ENCODE measurements around the gene NISCH. TPM values are rescaled to one million over a fixed set of nuclear protein-coding genes. Genes with fewer than 3 reads are reported as not detected.

NISCH gene
- total and polyA plus RNA-seq, 2 donors (not counting 1 experiment from before 2014, with no cell fraction given), result 31.1 to 69.9 TPM

DNA sequence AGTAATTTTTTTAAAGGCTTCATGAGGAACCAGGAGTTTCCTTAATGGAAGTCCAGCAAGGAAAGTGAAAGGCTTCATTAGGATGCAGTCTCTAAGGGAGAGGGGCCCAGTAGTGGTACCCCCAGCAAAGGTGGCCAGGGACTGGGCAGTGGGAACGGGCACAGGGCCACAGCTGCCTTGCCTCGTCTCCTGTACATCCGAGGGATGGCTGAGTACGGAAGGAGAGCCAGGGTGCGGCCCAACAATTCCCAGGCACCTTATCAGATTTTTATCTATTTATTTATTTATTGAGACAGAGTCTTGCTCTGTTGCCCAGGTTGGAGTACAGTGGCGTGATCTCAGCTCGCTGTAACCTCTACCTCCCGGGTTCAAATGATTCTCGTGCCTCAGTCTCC lies 25.0 kb upstream of the NISCH start:
- H3K9me3 ChIP-seq (ENCODE audit: control insufficient read depth, insufficient read depth, low read depth, low read length), result no peaks in the 10 kb centered on the region
- no peak overlapping the region for H3K4me2 ChIP-seq (ENCODE audit: extremely low read depth, insufficient read depth, low read length)
- no peak overlapping the region for H3K4me3 ChIP-seq (replicated peaks in 1 of 4; ENCODE audit: control extremely low read depth in 1 of 4, insufficient read depth in 1 of 4, low read depth in 3 of 4, low read length in 4 of 4)
- no peaks in the 10 kb centered on the region for H3K79me2 ChIP-seq (ENCODE audit: control insufficient read depth, insufficient read depth, low read length)
- H3K4me1 ChIP-seq (ENCODE audit: control insufficient read depth, extremely low read depth, insufficient read depth, low read length), result no peaks in the 10 kb centered on the region
- no peak overlapping the region for H3K27ac ChIP-seq (ENCODE audit: insufficient read depth, low read length)
- H3K27me3 ChIP-seq (ENCODE audit: control insufficient read depth, insufficient read depth, low read length), result peaks cover 9% of the 10 kb centered on the region
- H2AFZ ChIP-seq (ENCODE audit: low read length), result no peak overlapping the region
- no peak for DNase-seq (ENCODE audit: low read depth in 2 of 2)
- no peaks in the 10 kb centered on the region for H3K36me3 ChIP-seq (ENCODE audit: control insufficient read depth, insufficient read depth, low read length)
- H4K20me1 ChIP-seq (ENCODE audit: control insufficient read depth, extremely low read depth, insufficient read depth, low read length), result no peaks in the 10 kb centered on the region
- no peak for TF ChIP-seq EZH2 (IDR thresholded peaks at IDR 0.05; ENCODE audit: low read length, missing control alignments)
- TF ChIP-seq, protein P1, sequence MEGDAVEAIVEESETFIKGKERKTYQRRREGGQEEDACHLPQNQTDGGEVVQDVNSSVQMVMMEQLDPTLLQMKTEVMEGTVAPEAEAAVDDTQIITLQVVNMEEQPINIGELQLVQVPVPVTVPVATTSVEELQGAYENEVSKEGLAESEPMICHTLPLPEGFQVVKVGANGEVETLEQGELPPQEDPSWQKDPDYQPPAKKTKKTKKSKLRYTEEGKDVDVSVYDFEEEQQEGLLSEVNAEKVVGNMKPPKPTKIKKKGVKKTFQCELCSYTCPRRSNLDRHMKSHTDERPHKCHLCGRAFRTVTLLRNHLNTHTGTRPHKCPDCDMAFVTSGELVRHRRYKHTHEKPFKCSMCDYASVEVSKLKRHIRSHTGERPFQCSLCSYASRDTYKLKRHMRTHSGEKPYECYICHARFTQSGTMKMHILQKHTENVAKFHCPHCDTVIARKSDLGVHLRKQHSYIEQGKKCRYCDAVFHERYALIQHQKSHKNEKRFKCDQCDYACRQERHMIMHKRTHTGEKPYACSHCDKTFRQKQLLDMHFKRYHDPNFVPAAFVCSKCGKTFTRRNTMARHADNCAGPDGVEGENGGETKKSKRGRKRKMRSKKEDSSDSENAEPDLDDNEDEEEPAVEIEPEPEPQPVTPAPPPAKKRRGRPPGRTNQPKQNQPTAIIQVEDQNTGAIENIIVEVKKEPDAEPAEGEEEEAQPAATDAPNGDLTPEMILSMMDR (conservative IDR thresholded peaks at IDR 0.05 in 1 of 2, IDR thresholded peaks at IDR 0.05 in 1 of 2; ENCODE audit: low read depth in 1 of 2, low read length in 2 of 2), result no peak
- H3K9ac ChIP-seq (ENCODE audit: insufficient read depth, low read length), result no peak overlapping the region

DNA sequence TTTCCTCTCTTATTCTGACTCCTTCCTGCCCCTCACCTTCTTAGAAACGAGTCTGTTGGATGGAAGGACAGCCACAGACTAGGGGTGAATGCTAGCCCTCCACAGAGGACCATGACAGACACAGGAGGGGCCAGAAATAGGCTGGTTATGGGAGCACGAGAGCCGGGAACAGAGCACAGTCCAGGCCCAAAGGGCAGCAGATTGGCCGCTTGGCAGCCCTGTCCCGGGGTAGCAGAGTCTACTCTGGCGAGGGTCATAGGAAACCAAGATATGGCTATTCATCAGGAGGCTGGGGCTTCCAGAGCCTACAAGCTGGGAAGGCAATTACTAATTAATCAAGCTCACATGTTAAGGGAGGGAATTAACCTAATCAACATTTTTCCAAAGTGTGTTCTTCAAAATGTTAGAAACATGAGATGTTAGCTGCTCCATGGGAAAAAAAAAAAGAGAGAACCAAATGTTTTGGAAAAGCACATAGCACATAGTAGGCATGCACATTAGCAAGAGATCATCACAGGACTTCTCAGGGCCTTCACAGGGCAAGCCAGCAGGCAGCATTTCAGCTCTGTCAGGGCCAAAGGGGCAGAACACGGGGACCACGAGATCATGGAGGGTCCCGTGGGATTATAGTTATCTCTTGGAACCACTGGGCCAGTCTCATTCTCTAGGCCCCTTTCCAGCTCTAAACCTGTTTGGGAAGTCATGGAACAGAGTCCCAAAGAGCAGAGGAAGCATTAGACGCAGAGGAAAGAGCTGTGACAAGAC lies 23.8 kb upstream of the NISCH start:
- TF ChIP-seq, protein P1 (conservative IDR thresholded peaks at IDR 0.05 in 1 of 2, IDR thresholded peaks at IDR 0.05 in 1 of 2; ENCODE audit: low read depth in 1 of 2, low read length in 2 of 2), result no peak
- no peak for TF ChIP-seq EZH2 (IDR thresholded peaks at IDR 0.05; ENCODE audit: low read length, missing control alignments)
- no peak overlapping the region for H3K27ac ChIP-seq (ENCODE audit: insufficient read depth, low read length)
- no peak overlapping the region for H3K4me2 ChIP-seq (ENCODE audit: extremely low read depth, insufficient read depth, low read length)
- H4K20me1 ChIP-seq (ENCODE audit: control insufficient read depth, extremely low read depth, insufficient read depth, low read length), result no peaks in the 10 kb centered on the region
- H3K9me3 ChIP-seq (ENCODE audit: control insufficient read depth, insufficient read depth, low read depth, low read length), result no peaks in the 10 kb centered on the region
- H3K9ac ChIP-seq (ENCODE audit: insufficient read depth, low read length), result no peak overlapping the region
- H3K79me2 ChIP-seq (ENCODE audit: control insufficient read depth, insufficient read depth, low read length), result no peaks in the 10 kb centered on the region
- H3K27me3 ChIP-seq (ENCODE audit: control insufficient read depth, insufficient read depth, low read length), result peaks cover 9% of the 10 kb centered on the region
- H2AFZ ChIP-seq (ENCODE audit: low read length), result no peak overlapping the region
- DNase-seq (ENCODE audit: low read depth in 2 of 2), result no peak
- no peaks in the 10 kb centered on the region for H3K4me1 ChIP-seq (ENCODE audit: control insufficient read depth, extremely low read depth, insufficient read depth, low read length)
- H3K4me3 ChIP-seq (replicated peaks in 1 of 4; ENCODE audit: control extremely low read depth in 1 of 4, insufficient read depth in 1 of 4, low read depth in 3 of 4, low read length in 4 of 4), result no peak overlapping the region
- no peaks in the 10 kb centered on the region for H3K36me3 ChIP-seq (ENCODE audit: control insufficient read depth, insufficient read depth, low read length)

DNA sequence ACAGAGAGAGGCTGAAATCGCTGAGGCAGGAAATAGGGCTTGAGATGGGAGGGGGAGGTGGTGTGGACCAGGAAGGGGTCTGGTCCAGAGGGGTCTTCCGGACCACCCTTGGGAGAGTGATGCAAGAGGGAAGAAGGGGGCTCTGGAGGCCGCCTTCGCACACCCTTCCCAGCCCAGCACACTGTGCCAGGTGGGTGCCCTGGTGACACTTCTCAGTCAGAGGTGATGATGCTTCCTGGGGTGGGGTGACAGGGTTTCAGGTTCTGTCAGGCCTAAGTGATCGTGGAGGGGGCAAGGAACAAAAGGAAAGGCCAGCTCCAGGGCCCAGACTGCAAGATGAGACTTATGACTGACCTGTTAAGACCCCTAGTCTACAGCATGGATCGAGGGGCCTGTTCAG lies 23.2 kb upstream of the NISCH start:
- Histone ChIP-seq H3K36me3 (ENCODE audit: control insufficient read depth, insufficient read depth, low read length) (no peaks in the 10 kb centered on the region), H3K79me2 (ENCODE audit: control insufficient read depth, insufficient read depth, low read length) (no peaks in the 10 kb centered on the region), H3K9me3 (ENCODE audit: control insufficient read depth, insufficient read depth, low read depth, low read length) (no peaks in the 10 kb centered on the region), H3K9ac (ENCODE audit: insufficient read depth, low read length) (no peak overlapping the region), H4K20me1 (ENCODE audit: control insufficient read depth, extremely low read depth, insufficient read depth, low read length) (no peaks in the 10 kb centered on the region), H2AFZ (ENCODE audit: low read length) (no peak overlapping the region), H3K4me1 (ENCODE audit: control insufficient read depth, extremely low read depth, insufficient read depth, low read length) (no peaks in the 10 kb centered on the region), H3K4me2 (ENCODE audit: extremely low read depth, insufficient read depth, low read length) (no peak overlapping the region), H3K27me3 (ENCODE audit: control insufficient read depth, insufficient read depth, low read length) (peaks cover 9% of the 10 kb centered on the region), H3K4me3 (replicated peaks in 1 of 4; ENCODE audit: control extremely low read depth in 1 of 4, insufficient read depth in 1 of 4, low read depth in 3 of 4, low read length in 4 of 4) (no peak overlapping the region), H3K27ac (ENCODE audit: insufficient read depth, low read length) (no peak overlapping the region)
- TF ChIP-seq, protein P1 (conservative IDR thresholded peaks at IDR 0.05 in 1 of 2, IDR thresholded peaks at IDR 0.05 in 1 of 2; ENCODE audit: low read depth in 1 of 2, low read length in 2 of 2), result no peak
- no peak for DNase-seq (ENCODE audit: low read depth in 2 of 2)
